OCI-LY1 (cell line): ENCODE results near the gene TAF7.

ENCODE experiments used
- EZH2 ChIP-seq: fragments of 200-600 bp; sonication (generic), shearing (Covaris generic); IDR thresholded peaks from 2 replicates; pipeline ENCODE4 v1.8.0; 2017; ENCODE audit warnings: borderline replicate concordance, mixed run types, mild to moderate bottlenecking, antibody characterized with exemption, low read length, moderate library complexity, mixed read lengths
- TF ChIP-seq, protein P1 (sequence below): fragments of 200-600 bp; sonication (generic), shearing (Covaris generic); IDR thresholded peaks from 2 replicates; pipeline ENCODE4 v1.5.1; 2017; ENCODE audit warnings: mild to moderate bottlenecking, antibody characterized with exemption, low read length, moderate library complexity, mixed read lengths

DNA sequence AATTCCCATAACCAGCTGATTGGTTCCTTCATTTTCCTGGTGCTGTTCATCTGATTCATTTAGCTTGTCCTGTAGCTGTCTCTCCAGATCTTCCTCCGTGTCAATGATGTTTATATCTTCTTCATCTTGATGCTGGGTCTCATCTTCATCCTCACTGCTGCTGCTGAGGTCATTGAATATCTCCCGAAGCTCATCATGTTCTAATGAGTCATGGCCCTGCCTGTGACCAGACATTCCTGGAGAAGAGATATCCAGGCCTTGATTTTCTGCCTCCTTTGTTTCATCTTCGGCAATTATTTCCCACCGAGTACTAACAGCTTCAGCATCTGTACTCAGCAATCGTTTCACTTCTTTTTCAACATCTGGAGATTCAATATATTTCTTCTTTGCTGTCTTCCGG is 1.4 kb downstream of the TAF7 start:
- TF ChIP-seq, protein P1, sequence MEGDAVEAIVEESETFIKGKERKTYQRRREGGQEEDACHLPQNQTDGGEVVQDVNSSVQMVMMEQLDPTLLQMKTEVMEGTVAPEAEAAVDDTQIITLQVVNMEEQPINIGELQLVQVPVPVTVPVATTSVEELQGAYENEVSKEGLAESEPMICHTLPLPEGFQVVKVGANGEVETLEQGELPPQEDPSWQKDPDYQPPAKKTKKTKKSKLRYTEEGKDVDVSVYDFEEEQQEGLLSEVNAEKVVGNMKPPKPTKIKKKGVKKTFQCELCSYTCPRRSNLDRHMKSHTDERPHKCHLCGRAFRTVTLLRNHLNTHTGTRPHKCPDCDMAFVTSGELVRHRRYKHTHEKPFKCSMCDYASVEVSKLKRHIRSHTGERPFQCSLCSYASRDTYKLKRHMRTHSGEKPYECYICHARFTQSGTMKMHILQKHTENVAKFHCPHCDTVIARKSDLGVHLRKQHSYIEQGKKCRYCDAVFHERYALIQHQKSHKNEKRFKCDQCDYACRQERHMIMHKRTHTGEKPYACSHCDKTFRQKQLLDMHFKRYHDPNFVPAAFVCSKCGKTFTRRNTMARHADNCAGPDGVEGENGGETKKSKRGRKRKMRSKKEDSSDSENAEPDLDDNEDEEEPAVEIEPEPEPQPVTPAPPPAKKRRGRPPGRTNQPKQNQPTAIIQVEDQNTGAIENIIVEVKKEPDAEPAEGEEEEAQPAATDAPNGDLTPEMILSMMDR: no peak
- TF ChIP-seq EZH2: no peak
